A549 (cell line): Measurements from ENCODE around the gene PPBP. TPM values are rescaled to one million over a fixed set of nuclear protein-coding genes. Genes with fewer than 3 reads are reported as not detected.
A peak's percentile ranks its signal among the peaks of the same experiment; 100 is the strongest.

Source experiments
- ATAC-seq, 2 experiments: fragments of 200-7000 bp in 1 of 2; fragments of >200 bp in 1 of 2; cut with Nextera tagmentation in 1 of 2; cut with Tn5 transposase in 1 of 2; 3 replicates each; pipeline versions ENCODE4 v1.8.0 to v1.9.1; 2018 to 2020; ENCODE audit warnings: mild to moderate bottlenecking in 1 of 2, moderate library complexity in 1 of 2
- CTCF ChIA-PET: fragments of 300-600 bp; sonication (Branson Sonifier 250); formaldehyde crosslinking; extraction: SDS; loops from one replicate; lab custom pipeline; 2021; ENCODE audit warnings: antibody characterized with exemption, inconsistent platforms; lab: Yijun Ruan, JAX
- POLR2A ChIA-PET: fragments of 350-600 bp; formaldehyde crosslinking; extraction: SDS; loops from one replicate; lab custom pipeline; 2021; ENCODE audit warnings: antibody characterized with exemption, inconsistent platforms; lab: Yijun Ruan, JAX
- DNase-seq, 2 experiments: peaks; one replicate each; pipeline versions ENCODE4 v3.0.0 to v3.0.0-alpha.2; 2011 to 2016; ENCODE audit warnings: low read depth in 1 of 2, low spot score in 1 of 2
- FAIRE-seq: peaks from 2 replicates; lab custom pipeline; 2011; peaks lifted over from hg19 to GRCh38; lab: Jason Lieb, UNC
- H3K27ac ChIP-seq, 2 experiments: fragments of >200 bp; sonication (Bioruptor Twin); formaldehyde crosslinking; 3 replicates each; pipeline ENCODE4 v1.5.1; 2016 to 2017
- H3K4me1 ChIP-seq: fragments of >200 bp; sonication (Bioruptor Twin); formaldehyde crosslinking; 3 replicates; pipeline ENCODE4 v1.6.1; 2016
- H3K4me2 ChIP-seq: fragments of >200 bp; sonication (Bioruptor Twin); formaldehyde crosslinking; 3 replicates; pipeline ENCODE4 v1.6.1; 2016
- H3K4me3 ChIP-seq: fragments of >200 bp; sonication (Bioruptor Twin); formaldehyde crosslinking; 3 replicates; pipeline ENCODE4 v1.5.1; 2016
- H3K9me3 ChIP-seq: fragments of >200 bp; sonication (Bioruptor Twin); formaldehyde crosslinking; 3 replicates; pipeline ENCODE4 v1.6.1; 2016
- BCL3 ChIP-seq: fragments of >200 bp; sonication (Bioruptor Twin); formaldehyde crosslinking; IDR thresholded peaks from 3 replicates; pipeline ENCODE4 v1.6.1; 2016
- BHLHE40 ChIP-seq: IDR thresholded peaks from 2 replicates; pipeline ENCODE4 v1.6.1; 2012; ENCODE audit warnings: low read depth, low read length, inconsistent platforms
- CBX2 ChIP-seq: fragments of 200-600 bp; sonication (generic); IDR thresholded peaks from 2 replicates; pipeline ENCODE4 v1.6.1; 2016; ENCODE audit warnings: low read depth, mild to moderate bottlenecking, borderline replicate concordance
- CBX8 ChIP-seq: fragments of 200-600 bp; sonication (generic); IDR thresholded peaks from 2 replicates; pipeline ENCODE4 v1.6.1; 2016
- CEBPB ChIP-seq, 2 experiments: fragments of >200 bp in 1 of 2; sonication (Bioruptor Twin) in 1 of 2; formaldehyde crosslinking in 1 of 2; IDR thresholded peaks; 2 replicates each; pipeline ENCODE4 v1.6.1; 2012 to 2016
- CHD2 ChIP-seq: fragments of 150-350 bp; IDR thresholded peaks from 2 replicates; pipeline ENCODE4 v1.6.1; 2014; ENCODE audit warnings: low read length; ENCODE audit not compliant: partially characterized antibody
- EHF ChIP-seq: fragments of 250-450 bp; sonication (Bioruptor Pico); IDR thresholded peaks from 2 replicates; pipeline ENCODE4 v1.5.0; 2020; ENCODE audit warnings: mild to moderate bottlenecking
- EHMT2 ChIP-seq: fragments of 200-600 bp; sonication (generic); IDR thresholded peaks from 2 replicates; pipeline ENCODE4 v1.6.1; 2016; ENCODE audit warnings: antibody characterized with exemption, low read depth, mild to moderate bottlenecking, moderate library complexity
- EP300 ChIP-seq, 2 experiments: fragments of >200 bp; sonication (Bioruptor Twin); formaldehyde crosslinking; IDR thresholded peaks; 2 replicates in 1 of 2; 3 replicates in 1 of 2; pipeline ENCODE4 v1.6.1; 2016 to 2017
- FOSL2 ChIP-seq, 2 experiments: fragments of 450-650 bp in 1 of 2; fragments of >200 bp in 1 of 2; sonication (Bioruptor Twin) in 1 of 2; formaldehyde crosslinking; IDR thresholded peaks; 2 replicates each; pipeline versions ENCODE4 v1.5.0 to v1.6.1; 2016 to 2020; ENCODE audit warnings: mild to moderate bottlenecking in 1 of 2, moderate library complexity in 1 of 2
- GATA3 ChIP-seq: IDR thresholded peaks from 2 replicates; pipeline ENCODE4 v1.6.1; 2012; ENCODE audit warnings: borderline replicate concordance
- HOXA7 ChIP-seq: fragments of 250-450 bp; sonication (Bioruptor Pico); IDR thresholded peaks from 2 replicates; pipeline ENCODE4 v1.5.0; 2020; ENCODE audit warnings: mild to moderate bottlenecking, moderate library complexity
- HOXB13 ChIP-seq: fragments of 250-450 bp; sonication (Bioruptor Pico); IDR thresholded peaks from 2 replicates; pipeline ENCODE4 v1.5.0; 2020; ENCODE audit warnings: low read depth, mild to moderate bottlenecking, moderate library complexity
- HOXB5 ChIP-seq: fragments of 250-450 bp; sonication (Bioruptor Pico); IDR thresholded peaks from 2 replicates; pipeline ENCODE4 v1.5.0; 2020; ENCODE audit warnings: mild to moderate bottlenecking, moderate library complexity
- JUN ChIP-seq, 2 experiments: fragments of >200 bp; sonication (Bioruptor Twin); formaldehyde crosslinking; IDR thresholded peaks; 2 replicates in 1 of 2; 3 replicates in 1 of 2; pipeline ENCODE4 v1.6.1; 2016 to 2017
- KDM1A ChIP-seq: fragments of 200-600 bp; sonication (generic); IDR thresholded peaks from 2 replicates; pipeline ENCODE4 v1.6.1; 2016; ENCODE audit warnings: low read depth, mild to moderate bottlenecking
- KDM5A ChIP-seq: fragments of 200-600 bp; sonication (generic); IDR thresholded peaks from 2 replicates; pipeline ENCODE4 v1.6.1; 2016; ENCODE audit warnings: antibody characterized with exemption, mild to moderate bottlenecking
- NFE2L2 ChIP-seq: fragments of 150-350 bp; conservative IDR thresholded peaks from 2 replicates; pipeline ENCODE4 v1.6.1; 2014; ENCODE audit warnings: low read length
- PHF8 ChIP-seq: fragments of 200-600 bp; sonication (generic); IDR thresholded peaks from 2 replicates; pipeline ENCODE4 v1.6.1; 2016; ENCODE audit warnings: low read depth, mild to moderate bottlenecking, antibody characterized with exemption, moderate library complexity, borderline replicate concordance
- RAD21 ChIP-seq, 2 experiments: fragments of >200 bp in 1 of 2; sonication (Bioruptor Twin) in 1 of 2; formaldehyde crosslinking in 1 of 2; IDR thresholded peaks in 1 of 2; conservative IDR thresholded peaks in 1 of 2; 2 replicates in 1 of 2; 3 replicates in 1 of 2; pipeline ENCODE4 v1.6.1; 2012 to 2018; ENCODE audit warnings: inconsistent platforms in 1 of 2
- RARB ChIP-seq: fragments of 250-450 bp; sonication (Bioruptor Pico); IDR thresholded peaks from 2 replicates; pipeline ENCODE4 v1.8.0; 2021; ENCODE audit warnings: mild to moderate bottlenecking, moderate library complexity
- RCOR1 ChIP-seq: fragments of 150-350 bp; IDR thresholded peaks from 2 replicates; pipeline ENCODE4 v1.6.1; 2014; ENCODE audit warnings: antibody characterized with exemption, low read length, low read depth
- SMC3 ChIP-seq: fragments of >200 bp; sonication (Bioruptor Twin); formaldehyde crosslinking; IDR thresholded peaks from 3 replicates; pipeline ENCODE4 v1.6.1; 2018; ENCODE audit warnings: inconsistent platforms
- TFCP2L1 ChIP-seq: fragments of 250-450 bp; sonication (Bioruptor Pico); IDR thresholded peaks from 2 replicates; pipeline ENCODE4 v1.5.0; 2021; ENCODE audit warnings: mild to moderate bottlenecking
- USF2 ChIP-seq: fragments of 450-650 bp; IDR thresholded peaks from 2 replicates; pipeline ENCODE4 v1.6.1; 2014; ENCODE audit warnings: antibody characterized with exemption
- ZC3H11A ChIP-seq: fragments of 450-650 bp; IDR thresholded peaks from 2 replicates; pipeline ENCODE4 v1.6.1; 2014; ENCODE audit warnings: antibody characterized with exemption, mild to moderate bottlenecking
- ZFP36 ChIP-seq: fragments of 450-650 bp; IDR thresholded peaks from 2 replicates; pipeline ENCODE4 v1.6.1; 2014; ENCODE audit warnings: borderline replicate concordance; ENCODE audit not compliant: partially characterized antibody
- ZNF302 ChIP-seq: fragments of 250-450 bp; sonication (Bioruptor Pico); IDR thresholded peaks from 2 replicates; pipeline ENCODE4 v1.9.0; 2021; ENCODE audit warnings: inconsistent platforms, mild to moderate bottlenecking, moderate library complexity
- ZSCAN20 ChIP-seq: fragments of 250-450 bp; sonication (Bioruptor Pico); IDR thresholded peaks from 2 replicates; pipeline ENCODE4 v1.8.0; 2022; ENCODE audit warnings: mild to moderate bottlenecking, moderate library complexity
- WGBS: methylation state at CpG from one replicate; pipeline ENCODE4 v1.1.6; 2017; ENCODE audit errors: missing lambda C conversion rate; 5-methylcytosine and 5-hydroxymethylcytosine counted together
- polyA plus RNA-seq, 4 experiments: library from polyadenylated mRNA; depleted of rRNA in 3 of 4; stranded (reverse); fragments of >200 nt; fragmentation: RNase III in 1 of 4; extraction: RNeasy Plus Mini Kit Qiagen cat#74134 plus additional on column Dnase treatment in 1 of 4; gene quantifications; 2 replicates in 3 of 4; 3 replicates in 1 of 4; pipeline ENCODE4 v1.2.3, GENCODE V29; 2011 to 2017
- TF ChIP-seq, protein P1 (sequence below): fragments of >200 bp; sonication (Bioruptor Twin); formaldehyde crosslinking; IDR thresholded peaks from 3 replicates; pipeline ENCODE4 v1.5.1; 2016
- TF ChIP-seq, protein P2 (sequence below): IDR thresholded peaks from 2 replicates; pipeline ENCODE4 v1.6.1; 2012

The PPBP gene
- polyA plus RNA-seq, 2 of the 4 experiments (the other 2 are of a cell fraction) = 0.16 to 0.35 TPM

GRCh38 chr4:74030285-74030684, 42.3 kb upstream of the PPBP start:
- Histone ChIP-seq H3K4me1 (peaks cover 53% of the 10 kb centered on the region), H3K4me3 (no peak overlapping the region), H3K4me2 (peak overlapping the region; percentile 40; the same call in 2 of the 3 replicates), H3K27ac (peak overlapping the region; percentile 41 to 49; a peak in 3 of 6 replicates), H3K9me3 (peaks cover 10% of the 10 kb centered on the region; the same call in 1 of the 3 replicates)
- TF ChIP-seq CBX2 (no peak), SMC3 (no peak), PHF8 (no peak), ZFP36 (no peak), CBX8 (no peak), HOXA7 (CRISPR knock-in tag) (no peak), EHMT2 (no peak), FOSL2 (IDR thresholded peaks at IDR 0.05) (no peak), FOSL2 (CRISPR knock-in tag; IDR thresholded peaks at IDR 0.05) (no peak), ZC3H11A (no peak), NFE2L2 (no peak), KDM1A (no peak), HOXB5 (no peak), RAD21 (conservative IDR thresholded peaks at IDR 0.05 in 1 of 2, IDR thresholded peaks at IDR 0.05 in 1 of 2) (no peak), EHF (CRISPR knock-in tag) (no peak), TFCP2L1 (no peak)
- TF ChIP-seq, protein P1, sequence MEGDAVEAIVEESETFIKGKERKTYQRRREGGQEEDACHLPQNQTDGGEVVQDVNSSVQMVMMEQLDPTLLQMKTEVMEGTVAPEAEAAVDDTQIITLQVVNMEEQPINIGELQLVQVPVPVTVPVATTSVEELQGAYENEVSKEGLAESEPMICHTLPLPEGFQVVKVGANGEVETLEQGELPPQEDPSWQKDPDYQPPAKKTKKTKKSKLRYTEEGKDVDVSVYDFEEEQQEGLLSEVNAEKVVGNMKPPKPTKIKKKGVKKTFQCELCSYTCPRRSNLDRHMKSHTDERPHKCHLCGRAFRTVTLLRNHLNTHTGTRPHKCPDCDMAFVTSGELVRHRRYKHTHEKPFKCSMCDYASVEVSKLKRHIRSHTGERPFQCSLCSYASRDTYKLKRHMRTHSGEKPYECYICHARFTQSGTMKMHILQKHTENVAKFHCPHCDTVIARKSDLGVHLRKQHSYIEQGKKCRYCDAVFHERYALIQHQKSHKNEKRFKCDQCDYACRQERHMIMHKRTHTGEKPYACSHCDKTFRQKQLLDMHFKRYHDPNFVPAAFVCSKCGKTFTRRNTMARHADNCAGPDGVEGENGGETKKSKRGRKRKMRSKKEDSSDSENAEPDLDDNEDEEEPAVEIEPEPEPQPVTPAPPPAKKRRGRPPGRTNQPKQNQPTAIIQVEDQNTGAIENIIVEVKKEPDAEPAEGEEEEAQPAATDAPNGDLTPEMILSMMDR = no peak
- ChIA-PET CTCF (interaction anchor here (1.0 to 1.3 kb wide), 2 partner anchors 8 to 32 kb away, joined by 3 read pairs; partner anchors contain the start of genes CXCL3 and CXCL5), POLR2A (no interaction called here)
- FAIRE-seq (no peak), DNase-seq (no peak), ATAC-seq (no peak)

DNA sequence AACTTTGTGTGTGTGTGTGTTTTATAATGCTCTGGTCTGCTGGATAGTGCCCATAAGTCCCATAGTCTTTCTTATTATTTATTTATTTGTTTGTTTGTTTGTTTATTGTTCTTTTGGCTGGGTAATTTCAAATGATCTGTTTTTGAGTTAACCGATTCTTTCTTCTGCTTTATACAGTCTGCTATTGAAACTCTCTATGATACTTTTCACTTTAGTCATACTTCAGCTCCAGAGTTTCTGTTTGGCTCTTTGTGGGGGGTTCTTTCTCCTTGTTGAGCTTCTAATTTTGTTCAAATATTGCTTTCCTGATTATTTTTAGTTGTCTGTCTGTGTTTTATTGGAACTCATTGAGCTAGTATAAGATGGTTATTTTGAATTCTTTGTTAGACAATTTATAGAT, 40.5 kb upstream of the PPBP start:
- CTCF ChIA-PET = interaction anchor here (1.3 kb wide), 1 partner anchor 10 kb away, joined by 5 read pairs; the partner anchor contains the start of gene CXCL3

DNA sequence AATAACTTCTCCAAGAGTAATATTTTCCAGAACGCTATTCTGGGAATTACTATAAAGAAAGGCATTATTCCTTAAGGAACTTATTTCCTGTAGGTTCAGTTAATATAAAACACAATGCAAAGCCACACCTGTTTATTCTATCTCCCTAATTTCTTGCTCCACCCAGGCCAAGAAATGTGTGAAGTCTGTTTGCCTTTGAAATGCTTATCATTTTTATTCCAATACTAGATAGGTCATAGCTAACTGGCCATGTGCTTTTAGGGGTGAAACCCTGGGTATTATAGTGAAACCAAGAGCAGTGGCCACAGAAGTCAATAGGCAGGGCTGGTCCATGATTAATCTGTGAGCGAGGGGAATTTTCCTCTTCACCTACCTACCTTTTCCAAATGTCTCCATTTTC, 35.7 kb upstream of the PPBP start:
- 5% methylated on average over 2 of the region's 2 CpGs for WGBS
- ChIA-PET CTCF (interaction anchor here (1.8 to 2.7 kb wide), 2 partner anchors 8 to 14 kb away, joined by 4 to 8 read pairs; no protein-coding TSS in a partner anchor), POLR2A (no interaction called here)
- Histone ChIP-seq H3K9me3 (peaks cover 16% of the 10 kb centered on the region; the same call in 1 of the 3 replicates), H3K27ac (peak overlapping the region; percentile 77 to 86), H3K4me2 (peak overlapping the region; percentile 67), H3K4me3 (no peak overlapping the region), H3K4me1 (peaks cover 19% of the 10 kb centered on the region)
- ATAC-seq (peak; percentile 59 to 95), FAIRE-seq (peak; percentile 92), DNase-seq (peak; percentile 21 to 90)
- 0 out of 2 replicates have a peak, but pooled peaks have one; percentile 32 for TF ChIP-seq RARB
- TF ChIP-seq EHF (CRISPR knock-in tag) = no peak
- peak; percentile 83; the same call in 1 of the 2 replicates for TF ChIP-seq GATA3
- peak; percentile 53 to 58; a peak in 2 of 5 replicates for TF ChIP-seq JUN (IDR thresholded peaks at IDR 0.05)
- TF ChIP-seq, protein P2, sequence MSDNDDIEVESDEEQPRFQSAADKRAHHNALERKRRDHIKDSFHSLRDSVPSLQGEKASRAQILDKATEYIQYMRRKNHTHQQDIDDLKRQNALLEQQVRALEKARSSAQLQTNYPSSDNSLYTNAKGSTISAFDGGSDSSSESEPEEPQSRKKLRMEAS = peak; percentile 84
- TF ChIP-seq ZFP36 = no peak
- no peak for TF ChIP-seq NFE2L2
- TF ChIP-seq CHD2 = no peak
- TF ChIP-seq FOSL2 (IDR thresholded peaks at IDR 0.05) = no peak
- peak; percentile 42; the same call in 1 of the 2 replicates for TF ChIP-seq FOSL2 (CRISPR knock-in tag; IDR thresholded peaks at IDR 0.05)
- peak; percentile 59 to 86; a peak in 4 of 5 replicates for TF ChIP-seq EP300 (IDR thresholded peaks at IDR 0.05)
- TF ChIP-seq ZSCAN20 (CRISPR knock-in tag) = no peak
- peak in 1 of 2 experiments; percentile 57; a peak in 1 of 4 replicates for TF ChIP-seq CEBPB (IDR thresholded peaks at IDR 0.05)
- TF ChIP-seq KDM5A = no peak
- TF ChIP-seq CBX8 = no peak
- no peak for TF ChIP-seq ZNF302 (CRISPR knock-in tag)
- TF ChIP-seq USF2 = no peak

More for the DNA sequence above, 40.5 kb upstream of the PPBP start:
- ATAC-seq (no peak), FAIRE-seq (no peak), DNase-seq (no peak)
- POLR2A ChIA-PET = no interaction called here
- Histone ChIP-seq H3K27ac (peak overlapping the region in 1 of 2 experiments; percentile 10; a peak in 1 of 6 replicates), H3K9me3 (peaks cover 13% of the 10 kb centered on the region; the same call in 1 of the 3 replicates), H3K4me1 (peaks cover 48% of the 10 kb centered on the region), H3K4me2 (no peak overlapping the region), H3K4me3 (no peak overlapping the region)
- 63% methylated on average over 1 of the region's 1 CpG for WGBS
- TF ChIP-seq CHD2 = no peak
- TF ChIP-seq RCOR1 = no peak
- TF ChIP-seq HOXA7 (CRISPR knock-in tag) = no peak
- TF ChIP-seq BHLHE40 = no peak
- TF ChIP-seq BCL3 = no peak
- no peak for TF ChIP-seq HOXB13
